Aortic smooth muscle cell (primary cell): ENCODE measurements around the gene RASSF5. TPM values are rescaled to one million over a fixed set of nuclear protein-coding genes. Genes with fewer than 3 reads are reported as not detected.

Source experiments
- total RNA-seq: library from RNA; depleted of rRNA; stranded (reverse); fragments of >200 nt; gene quantifications from 2 replicates; pipeline ENCODE4 v1.2.3, GENCODE V29; 2014

The RASSF5 gene
- total RNA-seq = 0.40 and 1.3 TPM in 2 replicates

GRCh38 chr1:206507284-206508129 is at the start of gene RASSF5:
TSS of gene RASSF5 (plus strand) at chr1:206507531. CDS start at chr1:206507603, 72 bp downstream.

GRCh38 chr1:206469933-206470691 is 37.2 kb upstream of the RASSF5 start, which contains the start of gene IKBKE:
TSS of gene IKBKE (plus strand) at chr1:206470476. CDS start at chr1:206473228, 2,752 bp downstream.

GRCh38 chr1:206612129-206612876 is 105.0 kb downstream of the RASSF5 start, which contains the start of gene EIF2D:
TSS of gene EIF2D (minus strand) at chr1:206612465. CDS start at chr1:206612342, 123 bp downstream.

GRCh38 chr1:206635080-206635977 is 128.0 kb downstream of the RASSF5 start, which contains the start of gene DYRK3:
TSS of gene DYRK3 (plus strand) at chr1:206635536. CDS start at chr1:206635704, 168 bp downstream.

Other genes starting within 250 kb of the RASSF5 start
- gene IKBKE, start 37.1 kb upstream of the RASSF5 start, total RNA-seq = 11.5 and 12.9 TPM in 2 replicates
- gene EIF2D, start 104.9 kb downstream of the RASSF5 start, total RNA-seq = 42.8 and 49.0 TPM in 2 replicates
- 19.9 and 21.9 TPM in 2 replicates for gene DYRK3, start 128.0 kb downstream of the RASSF5 start, total RNA-seq
- gene MAPKAPK2, start 177.4 kb downstream of the RASSF5 start, total RNA-seq = 33.8 and 36.9 TPM in 2 replicates